ENCODE data around the gene EFHB. TPM values are rescaled to one million over a fixed set of nuclear protein-coding genes. Genes with fewer than 3 reads are reported as not detected.
A peak's percentile ranks its signal among the peaks of the same experiment; 100 is the strongest.

The EFHB gene, protein sequence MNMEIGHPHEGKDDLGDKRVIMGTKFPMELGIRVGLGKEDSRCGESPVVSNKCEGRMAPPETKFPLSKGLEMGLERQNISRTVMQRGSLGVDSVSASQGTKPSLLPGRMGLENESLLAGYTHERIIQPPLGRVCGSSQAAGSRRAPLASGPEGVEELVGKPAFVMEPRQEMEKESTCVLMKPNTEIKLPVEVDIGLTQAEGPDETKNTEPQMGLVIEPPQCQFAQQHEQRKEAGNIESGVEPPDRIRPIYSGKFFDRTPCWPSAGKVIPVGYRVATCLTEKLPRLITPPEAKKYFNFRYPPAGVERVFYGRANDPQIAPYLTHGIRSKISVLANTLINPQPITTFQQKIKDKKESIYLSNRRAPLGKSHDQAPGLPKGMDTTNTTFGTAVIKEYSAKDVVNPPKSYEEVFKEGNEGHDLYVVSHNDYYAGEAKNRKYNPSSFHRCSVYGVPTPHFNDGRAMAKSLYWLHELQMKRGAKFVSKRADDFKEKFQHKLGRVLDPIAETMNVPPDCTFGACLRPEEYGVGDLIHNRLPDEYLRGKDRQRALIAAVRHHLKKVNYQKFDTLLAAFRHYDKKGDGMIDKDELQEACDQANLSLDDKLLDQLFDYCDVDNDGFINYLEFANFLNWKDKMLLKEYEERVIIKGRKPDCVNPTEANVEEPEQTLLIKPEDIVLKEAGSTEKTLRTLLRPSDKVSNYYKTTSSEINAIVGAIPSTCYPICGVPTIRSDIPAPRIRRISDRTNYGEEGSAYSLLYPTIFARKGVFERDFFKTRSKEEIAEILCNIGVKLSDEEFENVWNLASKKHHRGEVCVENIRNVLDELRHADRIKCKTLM
- total RNA-seq: 1 to 10 TPM in 1 of 3 donors, not detected in 2; 1.1 TPM
- long read RNA-seq, donor 1: 0 reads
- long read RNA-seq, donor 2: 0 reads

DNA sequence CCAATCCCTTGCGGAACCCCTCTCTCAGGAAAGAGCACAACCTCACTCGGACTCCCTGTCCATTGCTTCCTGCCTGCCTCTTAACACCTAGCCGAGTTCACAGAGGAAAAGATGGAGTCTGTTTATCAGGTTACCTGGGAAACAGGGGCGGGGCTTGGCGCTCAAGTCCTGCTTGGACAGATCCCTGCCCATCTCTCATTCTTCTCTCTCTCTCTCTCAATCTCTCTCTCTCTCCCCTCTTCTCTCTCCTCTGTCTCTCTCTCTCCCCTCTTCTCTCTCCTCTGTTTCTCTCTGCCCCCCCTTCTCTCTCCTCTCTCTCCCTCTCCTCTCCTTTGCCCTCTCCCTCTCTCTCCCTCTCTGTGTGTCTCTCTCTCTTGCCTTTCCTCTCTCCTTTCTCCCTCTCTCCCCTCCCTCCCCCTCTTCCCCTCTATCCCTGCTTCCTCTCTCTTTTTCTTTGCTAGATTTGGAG, at the start of gene EFHB:
TSS of gene EFHB (minus strand) at position 120 of the 469 bp plus-strand sequence. CDS start 199 bp downstream, outside the sequence.
- intact Hi-C loops (cut with DNase I, micrococcal nuclease): no loop called here
- ATAC-seq (peak; percentile 91), DNase-seq (peak; percentile 55 to 83 (median 67))
- H3K9me3 ChIP-seq: no peaks in the 10 kb centered on the region
- no peaks in the 10 kb centered on the region for H3K36me3 ChIP-seq (ENCODE audit: low read depth)
- TF ChIP-seq, protein P1, sequence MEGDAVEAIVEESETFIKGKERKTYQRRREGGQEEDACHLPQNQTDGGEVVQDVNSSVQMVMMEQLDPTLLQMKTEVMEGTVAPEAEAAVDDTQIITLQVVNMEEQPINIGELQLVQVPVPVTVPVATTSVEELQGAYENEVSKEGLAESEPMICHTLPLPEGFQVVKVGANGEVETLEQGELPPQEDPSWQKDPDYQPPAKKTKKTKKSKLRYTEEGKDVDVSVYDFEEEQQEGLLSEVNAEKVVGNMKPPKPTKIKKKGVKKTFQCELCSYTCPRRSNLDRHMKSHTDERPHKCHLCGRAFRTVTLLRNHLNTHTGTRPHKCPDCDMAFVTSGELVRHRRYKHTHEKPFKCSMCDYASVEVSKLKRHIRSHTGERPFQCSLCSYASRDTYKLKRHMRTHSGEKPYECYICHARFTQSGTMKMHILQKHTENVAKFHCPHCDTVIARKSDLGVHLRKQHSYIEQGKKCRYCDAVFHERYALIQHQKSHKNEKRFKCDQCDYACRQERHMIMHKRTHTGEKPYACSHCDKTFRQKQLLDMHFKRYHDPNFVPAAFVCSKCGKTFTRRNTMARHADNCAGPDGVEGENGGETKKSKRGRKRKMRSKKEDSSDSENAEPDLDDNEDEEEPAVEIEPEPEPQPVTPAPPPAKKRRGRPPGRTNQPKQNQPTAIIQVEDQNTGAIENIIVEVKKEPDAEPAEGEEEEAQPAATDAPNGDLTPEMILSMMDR (IDR thresholded peaks at IDR 0.05): no peak
- H3K4me1 ChIP-seq (ENCODE audit: low read depth): no peaks in the 10 kb centered on the region
- H3K4me3 ChIP-seq: no peak within 1 kb of the TSS

DNA sequence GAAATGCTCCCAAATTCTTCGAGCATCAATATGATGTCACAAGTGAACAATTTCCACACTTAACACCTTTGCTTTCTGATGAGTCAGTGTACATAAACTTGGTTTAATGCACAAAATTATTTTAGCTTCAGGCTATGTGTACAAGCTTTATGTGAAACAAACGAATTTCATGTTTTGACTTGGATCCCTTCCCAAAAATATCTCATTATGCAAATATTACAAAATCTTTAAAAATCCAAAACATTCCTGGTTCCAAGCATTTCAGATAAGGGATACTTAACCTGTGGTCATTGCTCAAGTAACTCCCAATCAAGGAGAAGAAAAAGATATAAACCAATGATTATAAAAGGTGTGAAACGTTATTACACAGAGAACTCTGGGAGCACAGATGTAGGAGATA, 38.0 kb upstream of the EFHB start:
- peaks cover 4% of the 10 kb centered on the region for H3K36me3 ChIP-seq (ENCODE audit: low read depth)
- TF ChIP-seq, protein P1 (IDR thresholded peaks at IDR 0.05): no peak
- no peaks in the 10 kb centered on the region for H3K4me1 ChIP-seq (ENCODE audit: low read depth)
- DNase-seq (no peak), ATAC-seq (no peak)
- intact Hi-C loops (cut with DNase I, micrococcal nuclease): no loop called here
- H3K4me3 ChIP-seq: no peak overlapping the region
- no peaks in the 10 kb centered on the region for H3K9me3 ChIP-seq

DNA sequence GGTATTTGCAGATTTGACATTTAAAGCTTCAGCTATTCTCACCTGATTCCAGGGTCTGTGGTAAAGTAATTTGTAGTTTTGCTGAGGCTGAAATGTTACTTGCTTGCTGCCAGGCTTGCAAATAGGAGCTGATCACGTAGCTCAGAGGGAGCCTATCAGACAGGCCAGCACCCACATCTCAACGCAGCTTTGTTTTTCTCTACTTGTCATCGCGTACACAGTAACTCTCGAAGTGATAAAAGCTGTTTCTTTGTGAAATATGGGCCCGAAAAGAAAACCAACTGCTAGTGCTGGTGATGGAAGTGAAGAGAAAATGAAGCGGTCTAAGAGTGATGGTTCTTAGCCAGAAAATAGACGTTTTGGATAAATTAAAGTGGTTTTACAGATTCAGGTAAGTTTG, 36.3 kb upstream of the EFHB start:
- intact Hi-C loops (cut with DNase I, micrococcal nuclease): no loop called here
- Histone ChIP-seq H3K9me3 (no peaks in the 10 kb centered on the region), H3K36me3 (ENCODE audit: low read depth) (no peaks in the 10 kb centered on the region), H3K4me1 (ENCODE audit: low read depth) (no peaks in the 10 kb centered on the region), H3K4me3 (no peak overlapping the region)
- DNase-seq (no peak), ATAC-seq (no peak)
- TF ChIP-seq, protein P1 (IDR thresholded peaks at IDR 0.05): no peak

DNA sequence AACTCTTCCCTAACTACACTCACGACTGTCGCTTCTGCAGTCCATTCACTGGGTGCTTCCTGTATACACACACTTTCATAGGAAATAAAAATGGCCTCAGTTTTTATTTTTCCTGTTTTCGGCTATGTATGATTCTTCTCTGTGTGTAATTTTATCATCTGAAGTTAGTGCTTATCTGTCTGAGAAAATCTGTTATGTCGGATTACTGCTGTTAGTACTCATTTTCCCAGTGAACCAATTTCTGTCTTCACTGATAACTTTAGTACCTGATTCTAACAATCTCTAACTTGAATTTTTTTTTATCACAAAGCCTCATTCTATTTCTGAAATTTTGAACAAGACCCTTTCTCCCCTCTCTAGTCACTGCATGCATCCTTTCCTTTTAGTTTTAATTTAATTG, 33.8 kb upstream of the EFHB start:
- Histone ChIP-seq H3K4me3 (no peak overlapping the region), H3K36me3 (ENCODE audit: low read depth) (no peaks in the 10 kb centered on the region), H3K9me3 (no peaks in the 10 kb centered on the region), H3K4me1 (ENCODE audit: low read depth) (no peaks in the 10 kb centered on the region)
- no peak for ATAC-seq
- intact Hi-C loops (cut with DNase I, micrococcal nuclease): no loop called here
- TF ChIP-seq, protein P1 (IDR thresholded peaks at IDR 0.05): no peak
- no peak for DNase-seq

DNA sequence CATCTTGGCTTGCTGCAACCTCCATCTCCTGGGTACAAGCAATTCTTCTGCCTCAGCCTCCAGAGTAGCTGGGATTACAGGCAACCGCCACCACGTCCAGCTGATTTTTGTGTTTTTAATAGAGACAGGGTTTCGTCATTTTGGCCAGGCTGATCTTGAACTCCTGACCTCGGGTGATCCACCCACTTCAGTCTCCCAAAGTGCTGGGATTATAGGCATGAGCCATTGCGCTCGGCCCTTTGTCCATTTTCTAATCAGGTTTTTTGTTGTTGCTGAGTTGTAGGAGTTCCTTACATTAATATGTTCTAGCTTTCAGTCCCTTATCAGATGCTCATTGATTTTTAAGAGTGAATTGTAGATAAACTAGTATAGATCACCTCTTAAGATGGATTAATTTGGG, 33.2 kb upstream of the EFHB start:
- intact Hi-C loops (cut with DNase I, micrococcal nuclease): no loop called here
- TF ChIP-seq, protein P1 (IDR thresholded peaks at IDR 0.05): no peak
- DNase-seq (no peak), ATAC-seq (no peak)
- no peak overlapping the region for H3K4me3 ChIP-seq
- H3K9me3 ChIP-seq: no peaks in the 10 kb centered on the region
- H3K36me3 ChIP-seq (ENCODE audit: low read depth): no peaks in the 10 kb centered on the region
- no peaks in the 10 kb centered on the region for H3K4me1 ChIP-seq (ENCODE audit: low read depth)

Measured in mucosa of descending colon (tissue), 3 donors.